K562 (cell line): ENCODE data around the gene LRPAP1. TPM values are rescaled to one million over a fixed set of nuclear protein-coding genes. Genes with fewer than 3 reads are reported as not detected.

Experiments
- ATAC-seq: fragments of 200-7000 bp; cut with Tn5 transposase; 3 replicates; pipeline ENCODE4 v1.9.1; 2020; ENCODE audit warnings: moderate library complexity
- BruUV-seq: library from RNA; stranded (reverse); fragments of 400-500 nt; replicated peaks from 2 replicates; lab custom pipeline; 2021; lab: Mats Ljungman, UMichigan
- CTCF ChIA-PET: fragments of 300-600 bp; formaldehyde crosslinking; extraction: SDS; loops from one replicate; lab custom pipeline; 2021; ENCODE audit warnings: low intra/inter-chr PET ratio; lab: Yijun Ruan, JAX
- POLR2A ChIA-PET: fragments of 300-600, 350-650 bp; sonication (Branson Sonifier 250); formaldehyde crosslinking; extraction: SDS; loops from one replicate; lab custom pipeline; 2021; ENCODE audit warnings: antibody characterized with exemption, inconsistent platforms; lab: Yijun Ruan, JAX
- DNase-seq, 4 experiments: peaks; one replicate each; pipeline versions ENCODE4 v3.0.0 to v3.0.0-alpha.2; 2011 to 2018; ENCODE audit warnings: low spot score in 3 of 4, mixed read lengths in 3 of 4; ENCODE audit errors: extremely low read depth in 1 of 4
- FAIRE-seq: peaks from 2 replicates; lab custom pipeline; 2011; peaks lifted over from hg19 to GRCh38; lab: Jason Lieb, UNC
- H2AFZ ChIP-seq: 2 replicates; pipeline ENCODE4 v1.6.0; 2011; ENCODE audit warnings: low read depth, low read length, control low read depth, inconsistent platforms
- H3K27ac ChIP-seq: fragments of 200-600 bp; 3 replicates; pipeline ENCODE4 v1.8.0; 2011; ENCODE audit warnings: low read depth, mild to moderate bottlenecking, control low read depth, inconsistent platforms, low read length, moderate library complexity, mixed read lengths; ENCODE audit errors: extremely low read depth
- H3K27me3 ChIP-seq, 2 experiments: fragments of 300-600 bp in 1 of 2; 2 replicates in 1 of 2; 3 replicates in 1 of 2; pipeline versions ENCODE4 v1.6.0 to v1.8.0; 2011; ENCODE audit warnings: inconsistent platforms in 2 of 2, low read length in 2 of 2, mild to moderate bottlenecking in 1 of 2, mixed read lengths in 1 of 2, moderate library complexity in 1 of 2; ENCODE audit not compliant: control insufficient read depth in 2 of 2, insufficient read depth in 2 of 2
- H3K36me3 ChIP-seq: fragments of 300-600 bp; 3 replicates; pipeline ENCODE4 v1.8.0; 2011; ENCODE audit warnings: mild to moderate bottlenecking, low read length, inconsistent platforms; ENCODE audit not compliant: control insufficient read depth, insufficient read depth
- H3K4me1 ChIP-seq, 2 experiments: fragments of 200-600 bp in 1 of 2; replicated peaks in 1 of 2; 2 replicates in 1 of 2; 3 replicates in 1 of 2; pipeline versions ENCODE4 v1.5.1 to v1.8.0; 2011; ENCODE audit warnings: inconsistent platforms in 2 of 2, low read length in 2 of 2, mild to moderate bottlenecking in 1 of 2, mixed read lengths in 1 of 2, moderate library complexity in 1 of 2; ENCODE audit not compliant: control insufficient read depth in 2 of 2, insufficient read depth in 2 of 2
- H3K4me2 ChIP-seq: 2 replicates; pipeline ENCODE4 v1.6.1; 2011; ENCODE audit warnings: low read length, control low read depth, inconsistent platforms, mixed read lengths; ENCODE audit not compliant: insufficient read depth
- H3K4me3 ChIP-seq: fragments of 200-600 bp; sonication (generic), shearing (Covaris generic); 2 replicates; pipeline ENCODE4 v1.5.1; 2016; ENCODE audit warnings: control low read depth, inconsistent platforms
- H3K79me2 ChIP-seq: fragments of 200-600 bp; 3 replicates; pipeline ENCODE4 v1.8.0; 2011; ENCODE audit warnings: low read length, inconsistent platforms; ENCODE audit not compliant: control insufficient read depth, insufficient read depth
- H3K9ac ChIP-seq, 2 experiments: 2 replicates each; pipeline versions ENCODE4 v1.6.0 to v1.6.1; 2011; ENCODE audit warnings: low read depth in 2 of 2, low read length in 2 of 2, control low read depth in 1 of 2, inconsistent platforms in 1 of 2, mild to moderate bottlenecking in 1 of 2, mixed read lengths in 1 of 2; ENCODE audit not compliant: insufficient read depth in 1 of 2
- H3K9me1 ChIP-seq: one replicate; pipeline ENCODE4 v1.6.0; 2011; ENCODE audit warnings: inconsistent platforms, mild to moderate bottlenecking, low read length, moderate library complexity; ENCODE audit not compliant: control insufficient read depth, insufficient read depth
- H3K9me3 ChIP-seq: replicated peaks from 2 replicates; pipeline ENCODE4 v1.5.1; 2011; ENCODE audit warnings: low read depth, low read length, inconsistent platforms; ENCODE audit not compliant: control insufficient read depth, insufficient read depth
- H4K20me1 ChIP-seq: replicated peaks from 2 replicates; pipeline ENCODE4 v1.6.1; 2011; ENCODE audit warnings: low read length, inconsistent platforms, mixed read lengths; ENCODE audit not compliant: control insufficient read depth, insufficient read depth
- BACH1 ChIP-seq: fragments of 200-800 bp; sonication (Bioruptor generic); IDR thresholded peaks from 2 replicates; pipeline ENCODE4 v1.6.1; 2016; ENCODE audit warnings: missing genetic modification characterization, missing compliant biosample characterization
- CBX2 ChIP-seq: fragments of 200-600 bp; sonication (generic); IDR thresholded peaks from one replicate; pipeline ENCODE4 v1.6.1; 2012; ENCODE audit warnings: mild to moderate bottlenecking, low read length, inconsistent platforms; ENCODE audit not compliant: insufficient read depth, poor library complexity, severe bottlenecking
- MYBL2 ChIP-seq, 2 experiments: fragments of 450-650 bp in 1 of 2; sonication (generic) in 1 of 2; formaldehyde crosslinking in 1 of 2; IDR thresholded peaks; 2 replicates each; pipeline versions ENCODE4 v1.6.1 to v1.8.1; 2017 to 2022; ENCODE audit warnings: borderline replicate concordance in 1 of 2, inconsistent platforms in 1 of 2, low read depth in 1 of 2, mild to moderate bottlenecking in 1 of 2, missing genetic modification reagents in 1 of 2, moderate library complexity in 1 of 2
- POLR3G ChIP-seq: IDR thresholded peaks from 2 replicates; pipeline ENCODE4 v1.6.1; 2011; ENCODE audit not compliant: insufficient read length, insufficient replicate concordance; ENCODE audit errors: extremely low read depth
- ZNF583 ChIP-seq: fragments of 250-450 bp; sonication (Bioruptor Pico); IDR thresholded peaks from 2 replicates; pipeline ENCODE4 v1.4.0; 2020
- ZNF785 ChIP-seq: fragments of 250-450 bp; sonication (Bioruptor Pico); IDR thresholded peaks from 2 replicates; pipeline ENCODE4 v1.4.0; 2020; ENCODE audit warnings: mild to moderate bottlenecking
- WGBS: fragments of 100-300 bp; shearing (Covaris generic); methylation state at CpG from one replicate; pipeline ENCODE4 v1.1.6; 2016; ENCODE audit warnings: low coverage, mixed read lengths; ENCODE audit not compliant: insufficient coverage; ENCODE audit errors: missing lambda C conversion rate; 5-methylcytosine and 5-hydroxymethylcytosine counted together
- in situ Hi-C: fragments of 300-500 bp; cut with MboI; formaldehyde crosslinking; loops from 4 replicates; pipeline ENCODE4 v1.15.0; 2018; ENCODE audit warnings: inconsistent platforms, mixed read lengths
- intact Hi-C: fragments of 100-400 bp; cut with micrococcal nuclease; formaldehyde crosslinking; loops from 2 replicates; pipeline ENCODE4 v1.14.2; 2022
- polyA plus RNA-seq, 8 experiments: library from polyadenylated mRNA; depleted of rRNA in 4 of 8; stranded (reverse) in 5 of 8; unstranded in 3 of 8; fragments of >200 nt; fragmentation: Nextera tagmentation in 2 of 8; fragmentation: Illumina TruSeq in 1 of 8; extraction: Ambion mirVana in 2 of 8; extraction: Trizol in 1 of 8; gene quantifications; 2 replicates each; pipeline versions ENCODE4 v1.2.1 to v1.2.3, GENCODE V29; 2011 to 2014; ENCODE audit warnings: inconsistent platforms in 1 of 8, missing spikeins in 1 of 8
- total RNA-seq, 7 experiments: library from RNA; depleted of rRNA in 6 of 7; stranded (reverse); fragments of >200 nt in 6 of 7; fragmentation: Illumina TruSeq in 2 of 7; extraction: Trizol in 2 of 7; gene quantifications; 2 replicates each; pipeline versions ENCODE4 v1.2.1 to v1.2.3, GENCODE V29; 2011 to 2021; ENCODE audit warnings: low replicate concordance in 1 of 7
- TF ChIP-seq, protein P1 (sequence below): fragments of 450-650 bp; IDR thresholded peaks from 2 replicates; pipeline ENCODE4 v1.6.1; 2016; ENCODE audit warnings: low read depth, mild to moderate bottlenecking, moderate library complexity

Gene LRPAP1
- total and polyA plus RNA-seq, 9 of the 15 experiments (the other 6 are each of a cell fraction or from before 2014, with no cell fraction given), result 1.1 to 75.5 (median 41.8) TPM

DNA sequence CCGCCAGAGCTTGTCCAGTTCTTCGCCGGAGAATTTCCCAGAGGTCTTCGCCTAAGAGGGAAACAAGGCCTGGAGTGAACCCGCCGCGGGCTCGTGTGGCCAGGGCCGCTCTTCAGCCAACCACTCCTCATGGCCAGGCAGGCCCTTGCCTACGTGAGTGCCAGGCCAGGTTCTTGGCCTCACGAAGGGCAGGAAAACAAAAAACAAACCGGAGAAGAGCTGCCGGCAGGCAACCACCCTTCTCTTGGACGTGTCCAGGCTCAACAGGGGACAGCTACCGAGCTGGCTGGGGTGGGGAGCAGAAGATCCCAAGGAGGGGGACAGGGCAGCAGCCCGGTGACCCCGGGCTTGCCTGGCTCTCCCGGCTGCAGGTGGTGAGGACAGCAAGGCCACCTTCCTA, 13.3 kb downstream of the LRPAP1 start (continued):
- TF ChIP-seq BACH1, result no peak
- TF ChIP-seq CBX2, result no peak

DNA sequence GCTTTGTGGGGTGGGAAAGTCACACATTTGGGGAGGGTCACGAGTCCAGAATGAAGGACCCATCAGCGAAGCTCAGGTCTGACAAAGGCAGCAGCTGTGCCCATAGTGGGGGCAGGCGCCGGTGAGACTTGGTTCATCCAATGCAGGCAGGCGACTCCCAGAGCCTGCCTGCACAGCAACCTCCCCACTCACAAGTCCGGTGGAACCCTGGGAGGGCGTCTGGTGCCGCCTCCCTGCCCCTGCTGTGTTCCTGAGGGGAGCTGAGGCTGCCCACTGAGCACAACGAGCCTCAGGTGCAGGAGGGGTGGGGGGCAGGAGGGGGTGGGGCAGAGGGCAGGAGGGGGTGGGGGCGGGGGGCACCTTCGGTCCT, 13.7 kb downstream of the LRPAP1 start:
- no peaks in the 10 kb centered on the region for H3K79me2 ChIP-seq
- H3K36me3 ChIP-seq, result peaks cover 91% of the 10 kb centered on the region; the same call in 2 of the 3 replicates
- ChIA-PET POLR2A (interaction anchor here (0.6 to 2.2 kb wide), 2 partner anchors 13 to 377 kb away, joined by 3 to 9 read pairs; no protein-coding TSS in a partner anchor), CTCF (no interaction called here)
- no peaks in the 10 kb centered on the region; the same call in 1 of the 2 replicates for H4K20me1 ChIP-seq
- H2AFZ ChIP-seq, result no peak overlapping the region
- ATAC-seq, result no peak
- H3K9me1 ChIP-seq, result no peaks in the 10 kb centered on the region
- no peak for TF ChIP-seq ZNF583 (CRISPR knock-in tag)
- TF ChIP-seq ZNF785 (CRISPR knock-in tag), result no peak
- TF ChIP-seq POLR3G, result no peak
- TF ChIP-seq, protein P1, sequence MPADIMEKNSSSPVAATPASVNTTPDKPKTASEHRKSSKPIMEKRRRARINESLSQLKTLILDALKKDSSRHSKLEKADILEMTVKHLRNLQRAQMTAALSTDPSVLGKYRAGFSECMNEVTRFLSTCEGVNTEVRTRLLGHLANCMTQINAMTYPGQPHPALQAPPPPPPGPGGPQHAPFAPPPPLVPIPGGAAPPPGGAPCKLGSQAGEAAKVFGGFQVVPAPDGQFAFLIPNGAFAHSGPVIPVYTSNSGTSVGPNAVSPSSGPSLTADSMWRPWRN, result no peak
- TF ChIP-seq MYBL2 (IDR thresholded peaks at IDR 0.05; ENCODE audit: low read depth), result no peak
- TF ChIP-seq MYBL2 (CRISPR knock-in tag; IDR thresholded peaks at IDR 0.05; ENCODE audit: borderline replicate concordance), result no peak
- H3K9me3 ChIP-seq, result no peaks in the 10 kb centered on the region
- intact Hi-C loops, result no loop called here
- DNase-seq, result no peak
- no peak overlapping the region for H3K27ac ChIP-seq
- no peak overlapping the region for H3K4me2 ChIP-seq
- BruUV-seq, result no TSS peak
- no peak overlapping the region for H3K4me3 ChIP-seq
- FAIRE-seq, result no peak
- no peaks in the 10 kb centered on the region for H3K27me3 ChIP-seq
- WGBS, result 88% methylated on average over 5 of the region's 11 CpGs
- in situ Hi-C loops, result no loop called here
- no peak overlapping the region for H3K9ac ChIP-seq
- H3K4me1 ChIP-seq, result peaks cover 0 to 21% of the 10 kb centered on the region in 2 experiments; a peak in 2 of 5 replicates
